ENCODE measurements around the gene ACE.

Gene ACE

DNA sequence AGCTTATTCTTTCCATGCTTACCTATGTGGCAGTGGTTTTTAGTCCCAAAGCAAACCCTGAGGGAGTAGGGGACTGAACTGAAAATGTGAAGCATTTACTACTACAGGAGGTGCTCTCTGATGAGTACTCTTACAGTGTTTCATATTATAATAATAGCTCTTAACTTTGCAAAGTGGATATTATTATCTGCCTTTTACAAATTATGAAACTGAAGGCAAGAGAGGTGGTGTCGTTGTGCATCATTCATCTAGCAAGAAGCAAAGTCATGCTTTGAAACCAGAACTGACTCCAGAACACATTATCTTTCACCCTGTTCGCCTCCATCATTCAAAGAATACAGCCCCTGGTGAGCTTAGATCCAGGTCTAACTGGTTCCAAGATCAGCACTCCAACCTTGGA lies 38.1 kb downstream of the ACE start:
- DNase-seq (ENCODE audit: low read depth, low spot score) = no peak

DNA sequence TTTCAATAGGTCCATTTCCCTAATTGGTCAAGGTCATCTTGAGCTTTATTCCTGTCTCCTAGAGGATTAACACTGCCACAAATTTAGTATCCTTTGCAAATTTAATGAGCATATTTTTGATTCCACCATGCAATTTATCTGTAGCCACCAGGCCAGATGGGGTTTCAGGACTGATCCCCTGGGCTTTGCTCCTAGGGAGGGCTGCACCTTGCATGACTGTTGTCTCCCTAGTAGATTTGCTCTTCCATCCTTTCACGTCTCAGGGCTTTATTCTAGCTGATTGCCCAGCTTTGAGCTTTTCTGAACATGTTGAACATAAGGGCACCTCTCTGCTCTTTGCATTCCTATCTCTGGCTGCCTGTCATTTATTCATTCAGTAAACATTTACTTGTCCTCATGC lies 38.6 kb downstream of the ACE start:
- no peak for DNase-seq (ENCODE audit: low read depth, low spot score)

DNA sequence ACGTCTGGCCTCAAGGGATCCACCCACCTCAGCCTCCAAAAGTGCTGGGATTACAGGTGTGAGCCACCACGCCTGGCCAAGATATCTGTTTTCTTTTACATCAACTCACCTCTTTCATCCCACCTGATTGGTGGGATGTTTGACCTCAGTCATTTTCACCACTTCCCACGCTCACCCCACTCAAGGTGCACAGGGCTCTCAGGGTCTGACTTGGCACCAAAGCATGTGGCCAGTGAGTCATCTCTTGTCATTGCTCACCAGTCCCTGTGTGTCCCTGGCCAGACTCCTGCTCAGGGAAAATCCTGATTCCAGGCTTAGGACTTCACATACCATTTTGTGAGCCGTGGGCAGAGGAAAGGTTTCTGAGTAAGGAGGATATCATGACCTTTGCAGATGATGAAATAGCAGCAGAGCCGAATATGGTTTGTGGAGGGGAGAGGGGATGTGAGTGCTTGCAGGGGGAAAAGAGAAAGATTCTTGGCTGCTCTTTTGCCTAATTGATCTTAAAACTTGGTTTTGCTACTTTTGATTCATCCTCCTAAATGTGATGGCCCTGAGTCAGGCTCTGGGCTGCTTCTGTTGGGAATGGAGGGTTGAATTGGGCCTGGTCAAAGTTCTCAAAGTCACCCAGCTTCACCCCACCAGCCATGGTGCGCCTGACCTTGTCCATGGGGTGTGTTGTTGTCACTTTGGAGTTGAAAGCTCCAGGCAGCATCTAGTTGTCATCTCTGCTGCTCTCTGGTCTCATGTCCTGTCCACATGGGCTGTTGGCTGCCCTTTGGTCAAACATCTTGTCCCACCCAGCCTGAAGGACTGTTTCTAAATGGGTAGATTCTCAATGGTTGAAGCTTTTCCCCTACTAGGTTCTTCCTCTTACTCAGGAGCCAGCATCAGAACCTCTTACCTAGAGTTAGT lies 40.3 kb downstream of the ACE start:
- no peak for DNase-seq (ENCODE audit: low read depth, low spot score)

DNA sequence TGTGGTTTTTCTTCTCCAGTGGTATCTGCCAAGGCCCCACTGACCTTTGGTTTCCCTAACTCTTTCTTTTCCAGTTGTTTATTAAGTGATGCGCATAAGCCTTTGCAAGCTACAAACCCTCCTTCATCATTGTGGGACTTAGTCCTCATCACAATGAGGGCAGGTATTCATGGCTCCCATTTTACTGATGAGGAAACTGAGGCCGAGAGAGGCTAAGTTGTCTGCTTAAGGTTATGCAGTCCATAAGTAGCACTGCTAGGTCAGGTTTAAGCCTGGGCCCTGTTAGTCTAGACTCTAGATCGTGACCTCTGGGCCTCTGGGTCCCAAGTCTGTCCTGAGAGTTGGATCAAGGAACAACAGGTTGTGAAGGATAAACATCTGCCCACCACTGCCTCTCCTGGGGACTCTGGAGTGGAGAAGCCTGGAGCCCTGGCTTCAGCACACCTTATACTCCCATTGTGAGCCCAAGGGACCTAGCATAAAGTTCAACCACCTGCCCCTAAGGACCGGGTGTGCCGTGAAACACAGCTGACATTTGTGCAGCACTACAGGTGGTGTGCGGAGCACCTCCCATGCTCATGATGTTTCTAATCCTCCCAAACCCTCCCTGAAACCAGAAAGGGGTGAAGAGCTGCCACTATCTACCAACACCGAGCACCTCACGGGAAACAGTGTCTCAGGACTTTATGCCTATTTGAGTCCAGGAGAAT lies 41.1 kb downstream of the ACE start:
- no peak for DNase-seq (ENCODE audit: low read depth, low spot score)

DNA sequence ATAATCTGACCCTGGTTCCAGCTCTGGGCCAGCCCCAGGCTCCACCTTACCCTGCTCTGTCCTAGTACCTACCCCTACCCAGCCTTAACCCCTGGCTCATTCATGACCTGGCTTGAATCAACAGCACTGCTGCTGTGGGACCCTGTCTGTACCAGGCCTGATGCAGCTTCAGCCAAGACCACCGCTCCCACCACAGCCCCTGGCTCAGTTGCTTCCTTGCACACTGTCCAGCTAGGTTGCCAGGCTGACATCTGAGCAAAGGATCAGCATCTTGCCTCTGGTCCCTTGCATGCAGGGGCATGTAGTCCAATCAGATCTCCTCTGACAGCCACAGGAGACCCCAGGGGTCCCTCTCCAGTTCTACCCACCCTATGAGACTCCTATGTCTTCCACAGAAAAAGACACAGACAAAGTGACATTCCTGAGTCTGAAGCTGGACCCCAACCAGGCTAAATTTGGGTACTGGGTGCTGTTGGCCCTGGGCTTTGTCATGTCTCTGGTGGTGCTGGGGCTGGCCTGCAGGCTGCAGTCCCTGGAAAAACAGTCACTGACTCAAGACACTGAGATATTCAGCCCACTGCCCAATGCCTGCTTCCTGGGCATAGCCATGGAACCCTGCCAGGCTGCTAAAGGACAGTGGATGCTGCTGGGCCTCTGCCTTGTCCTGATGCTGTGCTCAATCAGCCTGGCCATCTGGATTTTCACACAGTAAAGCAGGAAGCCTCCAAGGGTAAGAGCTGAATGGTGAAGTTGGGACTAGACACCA lies 42.4 kb downstream of the ACE start:
- no peak for DNase-seq (ENCODE audit: low read depth, low spot score)

DNA sequence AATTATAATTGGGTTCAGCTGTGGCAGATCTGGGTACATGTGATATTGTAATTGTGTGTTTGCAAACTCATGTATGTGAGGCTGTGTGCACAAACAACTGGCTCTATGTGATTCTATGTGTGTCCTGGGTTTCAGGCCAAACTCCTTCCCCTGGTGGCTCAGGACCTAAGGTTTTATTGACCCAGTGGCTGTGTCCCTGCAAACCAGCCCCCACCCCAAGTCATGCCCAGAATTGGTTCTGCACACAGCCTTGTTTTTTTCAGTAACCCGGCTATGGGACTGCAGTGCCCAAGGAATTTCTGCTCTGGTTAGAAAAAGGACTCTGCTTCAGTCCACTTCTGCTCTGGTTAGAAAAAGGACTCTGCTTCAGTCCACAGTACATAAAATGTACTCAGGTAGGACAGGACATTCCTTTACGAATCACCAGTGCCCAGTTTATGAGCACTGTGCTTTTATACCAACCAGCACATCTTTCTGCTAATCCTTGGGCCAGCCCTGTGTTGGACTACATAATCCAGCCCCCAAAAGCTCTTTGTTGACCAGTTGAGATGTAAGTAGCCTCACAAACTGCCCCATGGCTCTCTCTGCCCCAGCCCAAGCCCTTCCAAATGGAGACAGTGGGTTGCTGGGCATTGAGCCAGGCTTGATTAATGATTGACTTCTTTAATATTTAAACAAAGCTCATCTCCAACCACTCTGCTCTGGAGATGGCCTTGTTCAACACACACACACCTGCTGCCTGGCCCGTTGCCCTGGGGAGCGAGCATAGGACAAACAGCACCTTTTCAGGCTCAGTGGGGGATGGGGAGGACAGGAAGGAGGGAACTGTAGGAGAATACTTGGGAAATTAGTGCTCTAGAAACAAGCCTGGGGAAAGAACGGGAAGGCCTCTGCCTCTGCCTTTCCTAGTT lies 43.4 kb downstream of the ACE start:
- no peak for DNase-seq (ENCODE audit: low read depth, low spot score)

DNA sequence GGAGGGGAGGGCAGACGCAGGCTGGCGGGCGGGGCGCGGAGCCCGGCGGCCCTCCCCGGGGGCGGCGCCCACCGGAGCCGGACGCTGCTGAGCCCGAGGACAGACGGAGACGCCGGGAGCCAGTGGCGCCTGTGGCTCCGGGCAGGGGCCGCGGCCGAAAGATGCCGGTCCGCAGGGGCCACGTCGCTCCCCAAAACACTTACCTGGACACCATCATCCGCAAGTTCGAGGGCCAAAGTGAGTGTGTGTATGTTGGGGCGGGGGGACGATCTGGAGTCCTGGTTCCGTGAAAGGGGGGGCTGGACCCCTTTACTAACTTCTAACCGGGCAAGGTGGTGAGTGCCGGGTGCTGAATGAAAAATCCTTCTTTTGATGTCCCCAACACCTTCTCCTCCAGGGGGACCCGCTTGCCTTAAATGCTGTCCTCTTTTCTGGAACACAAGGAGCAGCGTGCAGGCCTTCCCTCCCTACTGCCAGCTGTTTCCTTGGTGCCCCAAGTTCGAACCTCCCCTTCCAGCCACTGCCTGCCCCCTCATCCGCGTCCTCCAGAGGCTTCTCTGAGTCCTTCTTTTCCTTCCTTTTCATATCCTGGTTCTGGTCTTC lies 46.5 kb downstream of the ACE start, which contains the start of gene KCNH6:
Gene KCNH6, plus strand, starts transcription at position 106 of the 603 bp plus-strand sequence. Its CDS starts 56 bp downstream, at position 162.
- peak; percentile 43 for DNase-seq (ENCODE audit: low read depth, low spot score)

DNA sequence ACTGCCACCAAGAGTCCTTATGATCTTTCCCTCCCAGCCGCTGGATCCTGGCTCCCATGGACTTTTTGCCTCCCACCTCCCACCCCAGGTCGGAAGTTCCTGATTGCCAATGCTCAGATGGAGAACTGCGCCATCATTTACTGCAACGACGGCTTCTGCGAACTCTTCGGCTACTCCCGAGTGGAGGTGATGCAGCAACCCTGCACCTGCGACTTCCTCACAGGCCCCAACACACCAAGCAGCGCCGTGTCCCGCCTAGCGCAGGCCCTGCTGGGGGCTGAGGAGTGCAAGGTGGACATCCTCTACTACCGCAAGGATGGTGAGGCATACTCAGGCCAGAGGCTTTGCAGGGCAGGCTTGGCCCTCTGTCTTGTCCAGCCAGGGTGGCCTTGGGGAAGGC lies 47.2 kb downstream of the ACE start:
- no peak for DNase-seq (ENCODE audit: low read depth, low spot score)

DNA sequence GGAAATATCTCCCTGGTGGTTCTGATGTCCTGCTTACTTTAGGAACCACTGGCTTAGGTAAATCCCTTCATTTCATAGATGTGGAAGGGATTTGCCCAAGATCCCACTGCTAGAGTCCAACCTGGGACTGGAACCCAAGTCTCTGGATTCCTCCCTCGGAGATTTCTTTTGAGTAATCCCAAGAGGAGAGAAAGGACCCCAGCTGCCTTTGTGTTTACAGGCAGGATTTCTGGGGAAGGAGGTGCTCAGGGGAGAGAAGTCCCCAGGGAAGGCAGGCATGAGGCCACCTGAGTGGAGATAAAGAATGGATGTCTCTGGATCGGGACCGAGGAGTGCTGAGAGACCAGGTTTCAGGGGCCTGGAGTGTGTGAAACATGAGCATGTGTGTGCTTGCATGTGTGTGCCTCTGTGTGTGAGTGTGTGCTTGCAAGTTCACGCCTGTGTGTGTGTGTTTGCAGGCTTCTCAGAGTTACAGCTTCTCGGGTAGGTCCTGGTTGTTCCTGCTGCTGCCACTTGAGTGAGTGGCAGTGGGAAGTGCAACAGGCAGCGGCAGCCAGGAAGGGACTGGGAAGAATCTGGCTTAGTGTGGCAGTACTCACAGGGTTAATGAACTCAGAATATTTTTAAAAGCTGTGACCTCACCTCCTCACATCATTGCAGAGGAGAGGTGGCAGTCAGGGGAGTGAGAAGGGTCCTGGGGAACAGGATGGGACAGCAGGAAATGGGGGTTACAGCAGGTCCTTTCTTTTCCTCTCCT lies 48.5 kb downstream of the ACE start:
- DNase-seq (ENCODE audit: low read depth, low spot score) = no peak

DNA sequence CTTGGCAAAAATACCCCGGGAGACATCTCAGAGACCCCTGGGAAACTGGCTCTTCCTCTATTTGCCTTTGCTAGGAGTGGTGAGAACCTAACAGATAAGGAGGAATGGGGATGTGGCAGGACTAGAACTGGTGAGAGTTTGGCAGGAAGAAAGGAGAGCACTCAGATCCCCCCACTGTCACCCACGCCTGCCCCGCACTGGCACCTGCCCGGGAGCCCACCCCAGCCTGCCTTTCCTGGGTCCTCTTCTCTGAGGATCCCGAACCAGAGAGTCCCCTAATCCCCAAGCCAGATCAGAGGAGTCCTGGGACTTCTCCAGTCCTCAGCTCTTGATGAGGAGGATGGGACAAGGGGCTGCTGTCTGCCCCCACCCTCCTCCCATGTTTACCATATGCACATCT lies 50.0 kb downstream of the ACE start:
- no peak for DNase-seq (ENCODE audit: low read depth, low spot score)

DNA sequence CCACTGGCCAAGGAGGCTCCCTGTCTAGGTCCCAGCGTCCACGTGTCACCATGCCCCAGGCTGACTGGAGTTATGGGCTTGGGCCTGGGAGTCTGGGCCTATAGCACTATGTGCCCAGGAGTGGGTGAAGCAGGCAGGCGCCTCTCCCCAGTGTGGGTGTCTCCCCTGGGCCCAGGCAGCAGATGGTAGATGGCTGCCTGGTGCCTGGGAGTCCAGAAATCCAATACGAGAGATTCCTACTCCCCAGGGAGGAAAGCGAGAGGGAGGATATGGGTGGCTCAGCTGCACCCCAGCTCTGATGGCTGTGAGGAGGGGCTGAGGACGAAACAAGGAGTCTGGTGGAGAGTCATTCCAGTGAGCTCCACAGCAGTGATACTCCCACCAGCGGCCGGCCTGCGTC lies 51.3 kb downstream of the ACE start:
- no peak for DNase-seq (ENCODE audit: low read depth, low spot score)

DNA sequence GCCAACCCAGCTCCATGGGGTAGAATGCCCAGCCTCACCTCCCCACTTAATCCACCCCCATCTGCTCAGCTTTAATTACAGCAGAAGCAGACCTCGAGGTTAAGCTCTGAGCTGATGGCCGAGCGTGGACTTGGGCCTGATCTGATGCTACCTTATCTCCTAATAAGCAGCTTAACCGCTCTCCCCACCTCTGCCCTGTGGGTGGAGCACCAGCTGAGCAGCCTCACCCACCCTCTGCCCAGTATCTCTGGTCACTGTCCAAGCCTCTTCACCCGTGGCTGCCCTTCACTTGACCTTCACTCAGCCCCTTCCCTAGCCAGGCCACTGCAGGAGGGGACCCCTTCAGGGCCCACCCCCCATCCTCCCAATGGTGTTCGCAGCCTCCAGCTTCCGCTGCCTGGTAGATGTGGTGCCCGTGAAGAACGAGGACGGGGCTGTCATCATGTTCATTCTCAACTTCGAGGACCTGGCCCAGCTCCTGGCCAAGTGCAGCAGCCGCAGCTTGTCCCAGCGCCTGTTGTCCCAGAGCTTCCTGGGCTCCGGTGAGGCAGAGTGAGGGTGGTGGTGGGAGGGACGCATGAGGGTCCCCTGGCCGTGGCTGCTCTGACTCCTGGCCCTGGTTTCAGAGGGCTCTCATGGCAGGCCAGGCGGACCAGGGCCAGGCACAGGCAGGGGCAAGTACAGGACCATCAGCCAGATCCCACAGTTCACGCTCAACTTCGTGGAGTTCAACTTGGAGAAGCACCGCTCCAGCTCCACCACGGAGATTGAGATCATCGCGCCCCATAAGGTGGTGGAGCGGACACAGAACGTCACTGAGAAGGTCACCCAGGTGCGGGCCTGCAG lies 53.1 kb downstream of the ACE start:
- DNase-seq (ENCODE audit: low read depth, low spot score) = no peak

DNA sequence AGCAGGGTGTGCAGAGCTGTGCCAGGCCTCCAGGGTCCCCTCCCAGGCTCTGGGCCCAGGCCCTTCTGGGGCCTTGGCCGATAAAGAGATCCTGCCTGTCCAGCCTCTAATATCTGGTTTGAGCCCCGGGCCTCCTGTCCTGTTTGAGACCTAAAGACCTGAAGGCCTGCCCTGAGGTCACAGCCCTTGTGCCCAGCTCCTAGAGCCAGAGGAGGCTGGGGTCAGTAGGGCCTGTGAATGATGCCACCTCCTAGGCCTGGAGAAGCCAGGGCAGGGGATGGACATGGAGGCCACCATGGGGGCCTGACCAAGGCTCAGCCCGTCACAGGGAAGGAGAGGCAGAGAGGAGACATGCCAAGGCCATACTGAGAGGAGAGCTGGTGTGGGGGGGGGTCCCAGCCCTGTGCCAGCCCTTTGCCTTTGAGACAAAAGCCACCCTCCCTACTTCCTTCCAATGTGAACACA lies 53.7 kb downstream of the ACE start:
- DNase-seq (ENCODE audit: low read depth, low spot score) = no peak

DNA sequence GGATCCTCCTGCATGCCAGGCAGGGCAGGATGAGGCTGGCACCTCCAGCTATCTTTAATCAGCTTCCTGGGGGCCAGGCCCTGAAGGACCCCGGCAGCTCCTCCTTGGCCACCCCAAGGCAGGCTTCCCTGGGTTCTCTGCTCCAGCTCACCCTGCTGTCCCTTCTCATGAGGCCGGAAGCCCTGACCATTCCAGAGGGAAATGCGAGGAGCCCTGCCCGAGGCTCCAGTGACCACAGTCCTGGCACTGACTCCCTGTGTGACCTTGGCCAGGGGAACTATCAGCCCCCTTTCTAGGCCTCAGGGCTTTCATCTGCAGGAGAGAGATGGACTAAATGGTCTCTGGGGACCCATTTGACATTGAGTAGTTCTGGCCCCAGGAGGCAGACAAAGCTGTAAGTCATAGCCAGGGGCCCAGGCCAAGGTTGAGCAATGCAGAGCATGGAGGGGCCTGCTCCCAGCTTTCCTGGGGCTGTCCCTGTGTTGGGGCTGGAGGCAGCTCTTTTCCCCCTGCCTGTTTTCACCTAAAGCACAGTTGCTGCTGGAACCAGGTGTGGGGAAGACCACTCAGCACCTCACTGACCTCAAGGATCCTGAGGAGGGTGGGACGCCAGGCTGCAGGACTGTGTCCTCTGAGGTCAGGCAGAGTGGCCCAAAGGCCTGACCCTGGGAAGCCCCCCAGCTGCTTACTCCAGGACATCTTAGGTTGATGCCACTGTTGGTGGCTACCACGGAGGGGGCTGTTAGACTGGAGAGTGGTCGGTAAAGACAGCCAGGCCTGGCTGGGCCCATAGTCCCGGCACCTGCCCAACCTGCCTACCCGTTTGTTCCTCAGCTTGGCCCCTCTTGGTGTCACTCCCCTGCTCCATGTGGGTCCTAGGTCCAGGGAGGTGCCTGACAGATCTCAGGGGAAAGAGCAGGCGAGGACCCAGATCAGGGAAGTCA lies 54.4 kb downstream of the ACE start:
- DNase-seq (ENCODE audit: low read depth, low spot score) = no peak

DNA sequence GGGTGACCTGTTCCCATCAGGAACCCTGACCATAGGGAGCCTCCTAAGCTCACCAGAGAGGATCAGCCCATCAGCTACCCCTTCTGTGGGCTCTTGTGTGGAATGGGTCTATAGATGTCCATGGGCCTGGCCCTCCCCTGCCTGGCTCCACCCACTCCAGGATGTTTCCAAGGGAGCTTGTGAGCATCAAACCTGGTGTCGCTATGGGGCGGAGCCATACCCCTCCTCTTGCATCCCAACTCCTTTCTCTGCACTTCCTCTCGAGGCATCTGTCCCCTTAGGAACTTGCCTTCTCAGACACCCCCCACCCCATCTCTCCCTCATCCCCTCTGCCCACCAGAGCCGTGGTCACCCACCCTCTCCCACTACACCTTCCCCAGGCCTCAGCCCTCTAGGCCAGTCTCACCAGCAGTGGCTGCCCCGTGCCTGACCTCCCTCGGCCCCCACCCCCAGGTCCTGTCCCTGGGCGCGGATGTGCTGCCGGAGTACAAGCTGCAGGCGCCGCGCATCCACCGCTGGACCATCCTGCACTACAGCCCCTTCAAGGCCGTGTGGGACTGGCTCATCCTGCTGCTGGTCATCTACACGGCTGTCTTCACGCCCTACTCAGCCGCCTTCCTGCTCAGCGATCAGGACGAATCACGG lies 56.7 kb downstream of the ACE start:
- DNase-seq (ENCODE audit: low read depth, low spot score) = no peak

DNA sequence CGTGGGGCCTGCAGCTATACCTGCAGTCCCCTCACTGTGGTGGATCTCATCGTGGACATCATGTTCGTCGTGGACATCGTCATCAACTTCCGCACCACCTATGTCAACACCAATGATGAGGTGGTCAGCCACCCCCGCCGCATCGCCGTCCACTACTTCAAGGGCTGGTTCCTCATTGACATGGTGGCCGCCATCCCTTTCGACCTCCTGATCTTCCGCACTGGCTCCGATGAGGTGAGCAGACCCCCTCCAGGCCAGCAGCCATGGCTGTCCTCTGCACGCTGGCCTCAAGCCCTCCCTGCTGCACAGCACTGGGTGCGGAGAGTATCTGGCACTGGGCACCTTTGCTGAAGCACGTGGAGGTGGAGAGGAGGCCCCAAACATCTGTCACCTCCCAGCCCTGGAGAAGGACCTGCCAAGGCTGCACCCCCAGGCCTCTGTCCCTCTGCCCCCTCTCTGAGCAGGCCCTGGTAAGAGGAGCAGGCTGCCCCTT lies 57.3 kb downstream of the ACE start:
- DNase-seq (ENCODE audit: low read depth, low spot score) = no peak

DNA sequence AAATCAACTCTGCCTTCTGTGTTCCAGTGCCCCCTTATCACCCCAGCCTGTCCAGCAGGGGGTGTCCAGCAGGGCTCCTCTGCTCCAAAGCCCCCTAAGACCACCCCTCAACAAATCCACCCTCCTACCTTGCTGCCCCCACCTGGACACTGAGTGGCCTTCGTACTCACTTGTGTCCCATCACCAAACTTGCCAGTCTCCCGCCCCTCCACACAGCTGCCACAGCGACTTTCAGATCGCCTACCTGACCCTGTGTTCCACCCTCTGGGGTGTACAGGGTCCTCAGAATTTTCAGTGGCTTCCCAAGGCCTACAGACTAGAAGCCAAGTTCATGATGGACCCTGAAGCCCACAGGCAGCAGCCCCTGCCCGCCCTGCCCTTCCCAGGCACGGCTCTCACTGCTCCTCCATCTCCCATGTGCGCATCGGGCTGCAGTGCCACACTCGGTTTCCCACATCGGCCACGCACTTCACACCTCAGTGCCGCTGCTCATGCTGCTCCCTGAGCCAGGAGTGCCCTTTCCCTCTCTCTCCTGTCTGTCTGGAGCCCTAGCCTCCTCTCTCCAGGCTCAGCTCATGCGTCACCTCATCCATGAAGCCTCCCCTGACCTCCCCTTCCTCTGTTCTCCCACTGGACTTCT lies 58.1 kb downstream of the ACE start:
- DNase-seq (ENCODE audit: low read depth, low spot score) = no peak

Measured in ELF-1 (cell line).